Measurements from ENCODE around the gene MYOM1. TPM values are rescaled to one million over a fixed set of nuclear protein-coding genes. Genes with fewer than 3 reads are reported as not detected.

The MYOM1 gene
- total RNA-seq, 1 donor from 2014 or later: 0.57 TPM

- Histone ChIP-seq H4K20me1 (ENCODE audit: insufficient read depth, low read length) (no peaks in the 10 kb centered on the region), H3K4me3 (ENCODE audit: insufficient read depth, low read depth, low read length) (no peak overlapping the region), H3K79me2 (ENCODE audit: insufficient read depth, low read length) (no peaks in the 10 kb centered on the region), H3K27ac (ENCODE audit: low read depth, low read length) (no peak overlapping the region), H3K27me3 (ENCODE audit: insufficient read depth, low read length) (no peaks in the 10 kb centered on the region), H3K4me1 (ENCODE audit: insufficient read depth, low read length) (peaks cover 2% of the 10 kb centered on the region), H3K4me2 (ENCODE audit: low read length) (peak overlapping the region; percentile 6), H3K36me3 (ENCODE audit: insufficient read depth, low read length) (no peaks in the 10 kb centered on the region), H3K9me3 (ENCODE audit: insufficient read depth, low read depth, low read length) (no peaks in the 10 kb centered on the region), H3K9ac (ENCODE audit: low read length) (no peak overlapping the region), H2AFZ (ENCODE audit: low read depth, low read length) (no peak overlapping the region)
- H3K9me3 Mint-ChIP-seq (ENCODE audit: unreplicated experiment): no peaks in the 10 kb centered on the region
- no peak overlapping the region for H3K27ac Mint-ChIP-seq (ENCODE audit: unreplicated experiment)
- H3K27me3 Mint-ChIP-seq (ENCODE audit: low read depth, unreplicated experiment): peaks cover 1% of the 10 kb centered on the region
- H3K4me3 Mint-ChIP-seq (ENCODE audit: unreplicated experiment): no peak overlapping the region
- DNase-seq (ENCODE audit: low read depth): peak; percentile 73
- TF ChIP-seq, protein P1, sequence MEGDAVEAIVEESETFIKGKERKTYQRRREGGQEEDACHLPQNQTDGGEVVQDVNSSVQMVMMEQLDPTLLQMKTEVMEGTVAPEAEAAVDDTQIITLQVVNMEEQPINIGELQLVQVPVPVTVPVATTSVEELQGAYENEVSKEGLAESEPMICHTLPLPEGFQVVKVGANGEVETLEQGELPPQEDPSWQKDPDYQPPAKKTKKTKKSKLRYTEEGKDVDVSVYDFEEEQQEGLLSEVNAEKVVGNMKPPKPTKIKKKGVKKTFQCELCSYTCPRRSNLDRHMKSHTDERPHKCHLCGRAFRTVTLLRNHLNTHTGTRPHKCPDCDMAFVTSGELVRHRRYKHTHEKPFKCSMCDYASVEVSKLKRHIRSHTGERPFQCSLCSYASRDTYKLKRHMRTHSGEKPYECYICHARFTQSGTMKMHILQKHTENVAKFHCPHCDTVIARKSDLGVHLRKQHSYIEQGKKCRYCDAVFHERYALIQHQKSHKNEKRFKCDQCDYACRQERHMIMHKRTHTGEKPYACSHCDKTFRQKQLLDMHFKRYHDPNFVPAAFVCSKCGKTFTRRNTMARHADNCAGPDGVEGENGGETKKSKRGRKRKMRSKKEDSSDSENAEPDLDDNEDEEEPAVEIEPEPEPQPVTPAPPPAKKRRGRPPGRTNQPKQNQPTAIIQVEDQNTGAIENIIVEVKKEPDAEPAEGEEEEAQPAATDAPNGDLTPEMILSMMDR (IDR thresholded peaks at IDR 0.05; ENCODE audit: insufficient read depth, low read depth, low read length): no peak
- no peaks in the 10 kb centered on the region for H3K4me1 Mint-ChIP-seq (ENCODE audit: low read depth, unreplicated experiment)
- no peak for FAIRE-seq
- H3K36me3 Mint-ChIP-seq (ENCODE audit: low read depth, unreplicated experiment): no peaks in the 10 kb centered on the region
Measured at GRCh38 chr18:3104190-3105054, 115.3 kb downstream of the MYOM1 start.

DNA sequence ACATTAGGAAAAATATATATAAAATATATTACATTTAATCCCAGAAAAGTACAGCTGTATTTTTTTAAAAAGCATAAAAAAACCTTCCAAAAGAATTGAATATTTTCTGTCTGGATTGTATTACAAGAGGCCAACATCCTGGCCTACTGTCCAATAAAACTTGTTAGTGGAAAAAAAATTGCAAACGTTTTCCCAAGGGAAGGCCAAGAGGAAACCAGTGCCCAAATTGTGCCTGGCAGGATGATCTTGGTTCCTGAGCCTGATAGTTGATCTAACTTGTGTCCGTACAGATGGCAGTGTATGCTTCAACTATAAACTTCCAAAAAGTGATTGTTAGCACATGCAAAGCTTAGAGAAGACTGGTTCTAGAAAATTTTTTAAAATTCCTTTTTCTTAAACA lies 116.2 kb downstream of the MYOM1 start:
- no peak overlapping the region for H3K4me2 ChIP-seq (ENCODE audit: low read length)
- peaks cover 3% of the 10 kb centered on the region for H3K36me3 Mint-ChIP-seq (ENCODE audit: low read depth, unreplicated experiment)
- H3K4me1 ChIP-seq (ENCODE audit: insufficient read depth, low read length): peaks cover 2% of the 10 kb centered on the region
- H3K9me3 Mint-ChIP-seq (ENCODE audit: unreplicated experiment): no peaks in the 10 kb centered on the region
- FAIRE-seq (no peak), DNase-seq (ENCODE audit: low read depth) (no peak)
- H3K27ac Mint-ChIP-seq (ENCODE audit: unreplicated experiment): no peak overlapping the region
- no peak overlapping the region for H3K27ac ChIP-seq (ENCODE audit: low read depth, low read length)
- TF ChIP-seq EZH2 (IDR thresholded peaks at IDR 0.05; ENCODE audit: insufficient read depth, low read length): no peak
- TF ChIP-seq, protein P1 (IDR thresholded peaks at IDR 0.05; ENCODE audit: insufficient read depth, low read depth, low read length): no peak
- peaks cover 6% of the 10 kb centered on the region for H3K27me3 Mint-ChIP-seq (ENCODE audit: low read depth, unreplicated experiment)
- H2AFZ ChIP-seq (ENCODE audit: low read depth, low read length): no peak overlapping the region
- no peak overlapping the region for H3K9ac ChIP-seq (ENCODE audit: low read length)
- H3K9me3 ChIP-seq (ENCODE audit: insufficient read depth, low read depth, low read length): no peaks in the 10 kb centered on the region
- H3K79me2 ChIP-seq (ENCODE audit: insufficient read depth, low read length): no peaks in the 10 kb centered on the region
- no peak overlapping the region for H3K4me3 ChIP-seq (ENCODE audit: insufficient read depth, low read depth, low read length)
- H3K4me1 Mint-ChIP-seq (ENCODE audit: low read depth, unreplicated experiment): no peaks in the 10 kb centered on the region
- H3K4me3 Mint-ChIP-seq (ENCODE audit: unreplicated experiment): no peak overlapping the region
- H3K27me3 ChIP-seq (ENCODE audit: insufficient read depth, low read length): no peaks in the 10 kb centered on the region
- no peaks in the 10 kb centered on the region for H4K20me1 ChIP-seq (ENCODE audit: insufficient read depth, low read length)
- H3K36me3 ChIP-seq (ENCODE audit: insufficient read depth, low read length): no peaks in the 10 kb centered on the region

DNA sequence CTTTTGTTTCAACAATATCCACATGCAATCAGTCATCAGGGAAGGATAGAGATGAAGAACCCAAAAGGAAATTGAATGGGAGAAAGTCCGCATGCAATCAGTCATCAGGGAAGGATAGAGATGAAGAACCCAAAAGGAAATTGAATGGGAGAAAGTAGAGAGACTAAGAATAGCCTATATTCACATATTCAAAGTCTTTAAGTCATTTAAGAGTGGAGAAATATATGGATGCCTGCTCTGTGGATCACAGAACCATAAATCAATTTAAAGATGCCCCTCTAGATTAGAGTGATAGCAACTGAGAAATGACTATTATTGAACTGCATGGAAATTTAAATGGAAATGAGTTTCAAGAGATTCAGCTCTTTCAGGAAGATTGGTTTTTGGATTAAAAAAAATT lies 116.8 kb downstream of the MYOM1 start:
- Mint-ChIP-seq H3K4me3 (ENCODE audit: unreplicated experiment) (no peak overlapping the region), H3K27ac (ENCODE audit: unreplicated experiment) (no peak overlapping the region), H3K36me3 (ENCODE audit: low read depth, unreplicated experiment) (peaks cover 3% of the 10 kb centered on the region), H3K9me3 (ENCODE audit: unreplicated experiment) (no peaks in the 10 kb centered on the region), H3K4me1 (ENCODE audit: low read depth, unreplicated experiment) (no peaks in the 10 kb centered on the region), H3K27me3 (ENCODE audit: low read depth, unreplicated experiment) (peaks cover 6% of the 10 kb centered on the region)
- Histone ChIP-seq H3K4me1 (ENCODE audit: insufficient read depth, low read length) (peaks cover 2% of the 10 kb centered on the region), H3K27ac (ENCODE audit: low read depth, low read length) (no peak overlapping the region), H3K9me3 (ENCODE audit: insufficient read depth, low read depth, low read length) (no peaks in the 10 kb centered on the region), H4K20me1 (ENCODE audit: insufficient read depth, low read length) (no peaks in the 10 kb centered on the region), H3K79me2 (ENCODE audit: insufficient read depth, low read length) (no peaks in the 10 kb centered on the region), H3K9ac (ENCODE audit: low read length) (no peak overlapping the region), H3K27me3 (ENCODE audit: insufficient read depth, low read length) (no peaks in the 10 kb centered on the region), H3K4me3 (ENCODE audit: insufficient read depth, low read depth, low read length) (no peak overlapping the region), H3K4me2 (ENCODE audit: low read length) (no peak overlapping the region), H2AFZ (ENCODE audit: low read depth, low read length) (no peak overlapping the region), H3K36me3 (ENCODE audit: insufficient read depth, low read length) (no peaks in the 10 kb centered on the region)
- TF ChIP-seq, protein P1 (IDR thresholded peaks at IDR 0.05; ENCODE audit: insufficient read depth, low read depth, low read length): no peak
- TF ChIP-seq EZH2 (IDR thresholded peaks at IDR 0.05; ENCODE audit: insufficient read depth, low read length): no peak
- DNase-seq (ENCODE audit: low read depth) (no peak), FAIRE-seq (peak; percentile 71)

Data from astrocyte (in vitro differentiated cells and primary cell).